LNCaP clone FGC (cell line): ENCODE results near the gene OVOL2.

Source experiments
- DNase-seq: peaks from one replicate; pipeline ENCODE4 v3.0.0-alpha.2; 2011; ENCODE audit warnings: low read depth
- H3K4me3 ChIP-seq: 2 replicates; pipeline ENCODE4 v1.5.1; 2011; ENCODE audit warnings: mild to moderate bottlenecking, low read depth, low read length, control low read depth
- CTCF ChIP-seq: IDR thresholded peaks from 2 replicates; pipeline ENCODE4 v1.5.1; 2012; ENCODE audit warnings: mild to moderate bottlenecking; ENCODE audit not compliant: control insufficient read depth, insufficient read depth; ENCODE audit errors: extremely low read depth

Gene OVOL2

GRCh38 chr20:18056174-18057100 lies 1.3 kb downstream of the OVOL2 start:
- TF ChIP-seq CTCF: no peak
- peak overlapping the region; percentile 90 for H3K4me3 ChIP-seq
- no peak for DNase-seq

- no peak overlapping the region for H3K4me3 ChIP-seq
- DNase-seq: no peak
- no peak for TF ChIP-seq CTCF
Measured at GRCh38 chr20:18055261-18055660, 2.5 kb downstream of the OVOL2 start.

- TF ChIP-seq CTCF: no peak
- no peak overlapping the region for H3K4me3 ChIP-seq
- DNase-seq: no peak
Measured at GRCh38 chr20:18052856-18053255, 4.9 kb downstream of the OVOL2 start.

- no peak overlapping the region for H3K4me3 ChIP-seq
- DNase-seq: no peak
- TF ChIP-seq CTCF: no peak
Measured at GRCh38 chr20:18050628-18051027, 7.1 kb downstream of the OVOL2 start.

- H3K4me3 ChIP-seq: no peak overlapping the region
- no peak for DNase-seq
- TF ChIP-seq CTCF: no peak
Measured at GRCh38 chr20:18048176-18048575, 9.5 kb downstream of the OVOL2 start.

- no peak for DNase-seq
- TF ChIP-seq CTCF: no peak
- H3K4me3 ChIP-seq: no peak overlapping the region
Measured at GRCh38 chr20:18046535-18046934, 11.2 kb downstream of the OVOL2 start.

GRCh38 chr20:18042229-18042628 lies 15.5 kb downstream of the OVOL2 start:
- TF ChIP-seq CTCF: no peak
- no peak for DNase-seq
- no peak overlapping the region for H3K4me3 ChIP-seq
